Measurements from ENCODE around the gene DRD4. TPM values are rescaled to one million over a fixed set of nuclear protein-coding genes. Genes with fewer than 3 reads are reported as not detected.

The DRD4 gene
- total RNA-seq, 1 donor from 2014 or later, result 2.1 TPM

DNA sequence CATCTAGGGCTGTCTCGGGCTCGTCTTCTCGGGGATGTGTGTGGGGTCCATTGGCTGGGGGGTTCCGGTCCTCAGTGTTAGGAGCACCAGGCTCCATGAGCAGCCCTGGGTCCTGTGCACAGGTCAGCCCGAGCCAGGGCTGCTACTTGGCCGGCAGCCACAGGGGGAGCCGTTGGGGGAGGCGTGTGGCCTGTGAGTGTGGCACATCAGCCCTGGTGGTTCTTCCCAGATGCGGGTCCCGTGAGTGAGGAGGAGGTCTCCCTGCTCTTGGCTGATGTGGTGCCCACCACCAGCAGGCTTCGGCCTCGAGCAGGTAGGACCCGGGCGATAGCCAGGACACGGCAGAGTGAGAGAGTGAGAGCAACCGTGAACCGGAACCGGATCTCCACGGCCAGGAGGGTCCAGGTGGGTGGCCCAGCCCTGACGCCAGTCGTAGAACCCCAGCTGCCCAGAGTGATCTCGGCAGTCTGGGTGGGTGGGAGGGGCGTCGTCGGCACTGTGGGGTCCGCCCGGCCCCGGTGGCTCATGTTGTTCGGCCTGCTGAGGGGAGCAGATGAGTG lies 39.8 kb upstream of the DRD4 start:
- H3K27me3 Mint-ChIP-seq (ENCODE audit: low read depth), result no peaks in the 10 kb centered on the region
- no peak for DNase-seq (ENCODE audit: low spot score in 2 of 2, unreplicated experiment in 2 of 2)
- peaks cover 38% of the 10 kb centered on the region for H3K36me3 Mint-ChIP-seq
- no peaks in the 10 kb centered on the region for H3K4me1 Mint-ChIP-seq
- H3K4me3 Mint-ChIP-seq, result no peak overlapping the region
- H3K27ac Mint-ChIP-seq, result no peak overlapping the region
- TF ChIP-seq, protein P1, sequence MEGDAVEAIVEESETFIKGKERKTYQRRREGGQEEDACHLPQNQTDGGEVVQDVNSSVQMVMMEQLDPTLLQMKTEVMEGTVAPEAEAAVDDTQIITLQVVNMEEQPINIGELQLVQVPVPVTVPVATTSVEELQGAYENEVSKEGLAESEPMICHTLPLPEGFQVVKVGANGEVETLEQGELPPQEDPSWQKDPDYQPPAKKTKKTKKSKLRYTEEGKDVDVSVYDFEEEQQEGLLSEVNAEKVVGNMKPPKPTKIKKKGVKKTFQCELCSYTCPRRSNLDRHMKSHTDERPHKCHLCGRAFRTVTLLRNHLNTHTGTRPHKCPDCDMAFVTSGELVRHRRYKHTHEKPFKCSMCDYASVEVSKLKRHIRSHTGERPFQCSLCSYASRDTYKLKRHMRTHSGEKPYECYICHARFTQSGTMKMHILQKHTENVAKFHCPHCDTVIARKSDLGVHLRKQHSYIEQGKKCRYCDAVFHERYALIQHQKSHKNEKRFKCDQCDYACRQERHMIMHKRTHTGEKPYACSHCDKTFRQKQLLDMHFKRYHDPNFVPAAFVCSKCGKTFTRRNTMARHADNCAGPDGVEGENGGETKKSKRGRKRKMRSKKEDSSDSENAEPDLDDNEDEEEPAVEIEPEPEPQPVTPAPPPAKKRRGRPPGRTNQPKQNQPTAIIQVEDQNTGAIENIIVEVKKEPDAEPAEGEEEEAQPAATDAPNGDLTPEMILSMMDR (IDR thresholded peaks at IDR 0.05; ENCODE audit: unreplicated experiment), result no peak
- H3K9me3 Mint-ChIP-seq, result no peaks in the 10 kb centered on the region

DNA sequence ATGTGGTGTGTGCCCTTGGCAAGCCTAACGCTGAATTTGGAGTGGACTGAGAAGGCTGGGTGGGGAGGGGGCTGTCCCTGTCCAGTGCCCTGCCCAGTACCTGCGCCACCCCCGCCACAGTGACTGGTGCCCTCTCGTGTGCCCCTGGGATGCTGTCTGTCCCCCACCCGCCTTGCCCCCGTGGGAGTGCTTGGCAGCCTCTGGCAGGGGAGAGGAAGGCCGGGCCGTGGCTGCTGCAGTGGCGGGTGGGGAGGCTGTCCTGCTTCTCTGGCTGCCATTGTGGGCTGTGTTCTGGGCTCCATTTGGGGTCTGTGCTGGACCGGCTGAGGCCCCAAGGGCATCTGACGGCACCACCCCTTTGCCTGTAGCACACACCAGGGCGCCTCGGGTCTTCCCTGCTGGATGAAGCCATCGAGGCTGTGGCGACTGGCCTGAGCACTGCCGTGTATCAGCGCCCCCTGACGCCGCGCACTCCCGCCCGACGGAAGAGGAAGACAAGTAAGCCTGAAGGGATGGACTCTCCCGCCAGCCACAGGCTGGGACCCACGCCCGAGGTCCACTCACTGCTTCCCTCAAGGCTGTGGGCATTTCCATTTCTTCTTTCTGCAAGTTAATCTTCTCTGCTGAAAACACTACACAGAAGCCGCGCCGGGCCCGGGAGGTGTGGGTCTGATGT lies 38.9 kb upstream of the DRD4 start:
- Mint-ChIP-seq H3K27ac (no peak overlapping the region), H3K4me1 (no peaks in the 10 kb centered on the region), H3K4me3 (no peak overlapping the region), H3K9me3 (no peaks in the 10 kb centered on the region), H3K36me3 (peaks cover 32% of the 10 kb centered on the region), H3K27me3 (ENCODE audit: low read depth) (no peaks in the 10 kb centered on the region)
- no peak for DNase-seq (ENCODE audit: low spot score in 2 of 2, unreplicated experiment in 2 of 2)
- TF ChIP-seq, protein P1 (IDR thresholded peaks at IDR 0.05; ENCODE audit: unreplicated experiment), result no peak

DNA sequence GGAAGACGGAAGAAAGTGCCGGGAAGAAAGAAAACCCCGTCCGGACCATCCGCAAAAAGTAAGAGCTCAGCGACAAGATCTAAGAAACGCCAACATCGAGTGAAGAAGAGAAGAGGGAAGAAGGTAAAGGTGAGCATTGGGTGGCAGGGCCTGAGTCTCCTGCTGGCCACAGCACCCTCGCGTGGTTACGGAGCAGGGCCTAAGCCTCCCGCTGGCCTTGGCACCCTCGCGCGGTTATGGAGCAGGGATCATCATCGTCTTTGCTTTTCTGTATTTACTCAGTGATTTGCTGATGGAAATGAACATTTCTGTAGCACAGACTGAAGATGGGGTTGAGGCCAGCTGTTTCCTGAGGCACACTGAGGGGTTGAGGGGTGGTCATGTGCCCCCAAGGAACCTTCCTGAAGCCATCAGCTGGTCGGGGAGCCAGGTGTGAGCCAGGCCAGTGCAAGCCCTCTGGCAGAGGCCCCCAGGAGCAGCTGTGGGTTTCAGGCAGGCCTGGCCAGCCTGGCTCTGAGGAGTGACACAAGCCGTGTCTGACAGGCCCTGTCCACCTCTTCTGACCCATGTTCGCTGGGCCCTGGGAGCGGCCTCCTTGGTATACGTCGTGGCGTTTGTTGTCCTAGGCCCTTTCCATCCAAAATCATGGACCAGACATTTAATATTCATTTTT lies 35.4 kb upstream of the DRD4 start:
- Mint-ChIP-seq H3K4me3 (no peak overlapping the region), H3K9me3 (no peaks in the 10 kb centered on the region), H3K36me3 (peaks cover 36% of the 10 kb centered on the region), H3K27me3 (ENCODE audit: low read depth) (no peaks in the 10 kb centered on the region), H3K4me1 (peaks cover 3% of the 10 kb centered on the region), H3K27ac (no peak overlapping the region)
- no peak for DNase-seq (ENCODE audit: low spot score in 2 of 2, unreplicated experiment in 2 of 2)
- TF ChIP-seq, protein P1 (IDR thresholded peaks at IDR 0.05; ENCODE audit: unreplicated experiment), result no peak

DNA sequence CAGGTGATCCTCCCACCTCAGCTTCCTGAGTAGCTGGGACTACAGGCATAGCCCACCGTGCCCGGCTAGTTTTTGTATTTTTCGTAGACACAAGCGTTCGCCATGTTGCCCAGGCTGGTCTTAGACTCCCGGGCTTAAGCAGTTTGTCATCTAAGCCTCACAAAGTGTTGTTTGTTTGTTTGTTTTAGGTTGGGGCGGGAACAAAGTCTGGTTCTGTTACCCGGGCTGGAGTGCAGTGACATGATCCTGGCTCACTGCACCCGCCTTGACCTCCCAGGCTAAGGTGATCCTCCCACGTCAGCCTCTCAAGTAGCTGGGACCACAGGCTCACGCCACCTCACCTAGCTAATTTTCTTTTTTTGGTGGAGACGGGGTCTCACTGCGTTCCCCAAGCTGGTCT lies 33.9 kb upstream of the DRD4 start:
- Mint-ChIP-seq H3K36me3 (peaks cover 34% of the 10 kb centered on the region), H3K4me1 (peaks cover 5% of the 10 kb centered on the region), H3K27me3 (ENCODE audit: low read depth) (no peaks in the 10 kb centered on the region), H3K4me3 (no peak overlapping the region), H3K9me3 (no peaks in the 10 kb centered on the region), H3K27ac (no peak overlapping the region)
- DNase-seq (ENCODE audit: low spot score in 2 of 2, unreplicated experiment in 2 of 2), result no peak
- TF ChIP-seq, protein P1 (IDR thresholded peaks at IDR 0.05; ENCODE audit: unreplicated experiment), result no peak

DNA sequence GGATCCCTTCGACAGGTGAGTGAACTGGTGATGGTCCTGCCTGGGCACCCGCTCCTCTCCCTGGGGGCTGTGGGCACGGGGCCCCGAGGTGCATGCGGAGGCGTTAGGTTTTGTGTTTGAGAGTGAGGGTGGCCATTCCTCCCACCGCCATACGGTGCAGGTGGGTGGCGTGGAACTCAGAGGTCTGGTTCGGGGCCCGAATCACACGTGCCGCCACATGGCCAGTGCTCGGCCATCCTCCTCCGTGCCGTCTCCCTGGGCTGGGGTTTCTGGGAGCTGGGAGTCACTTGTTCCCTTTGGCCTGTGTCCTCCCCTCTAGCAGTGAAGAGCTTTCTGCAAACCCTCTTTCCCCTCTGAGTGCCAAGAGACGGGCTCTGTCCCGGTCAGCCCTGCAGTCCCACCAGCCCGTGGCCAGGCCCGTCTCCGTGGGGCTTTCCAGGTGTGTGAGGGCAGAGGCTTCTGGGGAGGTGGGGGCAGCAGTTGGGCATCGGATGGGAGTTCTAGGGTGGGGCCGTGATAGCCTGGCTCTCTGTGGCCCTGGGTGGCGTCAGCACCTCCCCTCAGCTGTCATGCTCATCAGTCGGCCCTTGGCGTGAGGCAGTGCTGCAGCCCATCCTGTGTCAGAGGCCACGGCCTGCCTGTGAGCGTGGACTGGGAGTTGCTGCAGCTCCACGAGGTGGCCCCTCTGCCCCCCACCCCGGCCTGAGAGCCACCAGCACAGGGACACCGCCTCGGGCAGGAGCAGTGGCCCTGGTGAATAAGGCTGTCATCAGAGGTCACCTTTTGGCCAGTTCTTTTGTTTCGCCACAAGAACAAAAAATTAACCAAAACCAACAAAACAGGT lies 31.6 kb upstream of the DRD4 start:
- no peaks in the 10 kb centered on the region for H3K27me3 Mint-ChIP-seq (ENCODE audit: low read depth)
- peaks cover 28% of the 10 kb centered on the region for H3K36me3 Mint-ChIP-seq

More for the DNA sequence above, 31.6 kb upstream of the DRD4 start:
- no peak for DNase-seq (ENCODE audit: low spot score in 2 of 2, unreplicated experiment in 2 of 2)
- TF ChIP-seq, protein P1 (IDR thresholded peaks at IDR 0.05; ENCODE audit: unreplicated experiment), result no peak
- H3K4me1 Mint-ChIP-seq, result peaks cover 5% of the 10 kb centered on the region
- no peak overlapping the region for H3K27ac Mint-ChIP-seq
- no peak overlapping the region for H3K4me3 Mint-ChIP-seq
- no peaks in the 10 kb centered on the region for H3K9me3 Mint-ChIP-seq

All from mesothelial cell of epicardium (in vitro differentiated cells).